Measurements from ENCODE around the gene DNAJC11.
"Not testable (repeated sequence)": the region's sequence is repeated elsewhere in the genome, so short reads cannot be mapped to it uniquely, and the experiment has no call there.

Gene DNAJC11

GRCh38 chr1:6695868-6696267 is 5.7 kb downstream of the DNAJC11 start:
- DNase-seq: no peak

DNA sequence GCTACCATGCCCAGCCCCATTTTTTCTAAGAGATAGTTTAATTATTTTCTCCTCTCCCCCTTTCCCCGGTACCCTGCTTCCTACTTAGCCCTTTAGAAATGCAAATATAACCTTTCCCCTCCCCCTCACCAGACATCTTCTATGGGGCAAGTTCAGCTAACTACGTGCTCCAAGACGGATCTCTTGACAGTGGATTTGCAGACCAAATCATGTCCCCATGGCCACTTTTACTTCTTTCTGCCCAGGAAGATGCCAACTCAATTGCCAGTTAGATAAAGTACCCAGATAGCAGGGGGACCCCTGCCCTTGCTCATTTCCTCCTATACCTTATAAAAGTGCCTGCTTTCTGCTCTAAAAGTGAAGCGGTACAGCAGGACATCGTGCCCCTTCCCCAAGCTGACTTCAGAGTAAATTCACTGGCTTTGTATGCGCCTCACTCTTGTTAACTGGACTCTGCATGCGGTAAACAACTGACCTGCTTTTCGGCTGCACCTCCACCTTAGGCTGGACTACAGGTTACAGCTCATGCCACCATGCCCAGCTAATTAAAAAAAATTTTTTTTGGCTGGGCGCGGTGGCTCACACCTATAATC is 7.4 kb downstream of the DNAJC11 start:
- DNase-seq: no peak

DNA sequence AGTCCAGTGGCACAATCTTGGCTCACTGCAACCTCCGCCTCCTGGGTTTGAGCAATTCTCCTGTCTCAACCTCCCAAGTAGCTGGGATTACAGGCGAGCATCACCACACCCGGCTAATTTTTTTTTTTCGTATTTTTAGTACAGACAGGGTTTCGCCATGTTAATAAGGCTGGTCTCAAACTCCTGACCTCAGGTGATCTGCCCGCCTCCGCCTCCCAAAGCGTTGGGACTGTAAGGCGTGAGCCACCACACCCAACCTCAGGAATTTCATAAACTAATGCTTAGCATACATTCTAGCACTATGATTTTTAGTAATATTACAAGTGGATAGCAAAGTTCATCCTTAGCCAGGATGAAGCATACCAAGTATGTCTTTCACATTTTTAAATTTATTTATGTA is 8.7 kb downstream of the DNAJC11 start:
- no peak for DNase-seq

DNA sequence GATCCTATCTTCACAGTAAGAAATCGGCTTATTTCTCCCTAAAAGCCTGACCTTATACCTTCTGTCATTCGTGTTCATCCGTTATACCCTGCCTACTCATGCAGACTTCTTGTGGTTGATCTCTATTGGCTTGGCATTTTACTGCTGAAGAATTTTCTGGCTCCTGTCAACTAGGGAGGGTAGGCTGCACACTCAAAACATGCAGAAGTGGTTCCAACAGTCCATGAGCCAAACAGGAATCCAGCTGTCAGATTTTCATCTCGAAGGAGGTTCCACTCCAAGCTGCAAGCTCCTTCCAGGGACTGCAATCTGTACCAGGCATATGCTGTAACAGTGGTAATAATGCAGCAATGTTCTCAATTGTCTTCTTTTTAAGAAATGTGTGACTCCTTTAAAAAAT is 10.1 kb downstream of the DNAJC11 start:
- no peak for DNase-seq

- no peak for DNase-seq
Measured at GRCh38 chr1:6690186-6690585, 11.4 kb downstream of the DNAJC11 start.

- no peak for DNase-seq
Measured at GRCh38 chr1:6688757-6689156, 12.9 kb downstream of the DNAJC11 start.

DNA sequence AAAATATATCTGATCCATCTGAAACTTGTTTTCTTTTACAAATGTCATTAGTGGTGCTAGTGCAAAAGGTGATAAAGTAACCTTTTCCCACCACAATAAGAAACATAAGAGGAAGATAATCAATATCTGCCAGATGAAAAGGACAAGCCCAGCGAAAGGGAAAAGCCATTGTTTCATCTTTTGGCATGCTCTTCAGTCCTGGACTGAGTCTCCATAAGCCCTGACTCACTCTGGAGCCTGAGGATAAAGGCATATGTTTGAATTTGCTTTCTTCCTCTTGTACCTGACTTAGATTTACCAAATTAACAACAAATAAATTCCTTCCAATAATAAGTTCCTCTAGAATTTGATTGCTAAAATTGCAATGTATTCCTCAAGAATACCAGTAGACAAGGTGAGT is 13.6 kb downstream of the DNAJC11 start:
- no peak for DNase-seq

- no peak for DNase-seq
Measured at GRCh38 chr1:6686294-6686693, 15.3 kb downstream of the DNAJC11 start.

GRCh38 chr1:6685381-6685780 is 16.2 kb downstream of the DNAJC11 start:
- no peak for DNase-seq

- DNase-seq: no peak
Measured at GRCh38 chr1:6683434-6683833, 18.2 kb downstream of the DNAJC11 start.

GRCh38 chr1:6675941-6676340 is 25.7 kb downstream of the DNAJC11 start:
- no peak for DNase-seq

- no peak for DNase-seq
Measured at GRCh38 chr1:6674771-6675170, 26.8 kb downstream of the DNAJC11 start.

DNA sequence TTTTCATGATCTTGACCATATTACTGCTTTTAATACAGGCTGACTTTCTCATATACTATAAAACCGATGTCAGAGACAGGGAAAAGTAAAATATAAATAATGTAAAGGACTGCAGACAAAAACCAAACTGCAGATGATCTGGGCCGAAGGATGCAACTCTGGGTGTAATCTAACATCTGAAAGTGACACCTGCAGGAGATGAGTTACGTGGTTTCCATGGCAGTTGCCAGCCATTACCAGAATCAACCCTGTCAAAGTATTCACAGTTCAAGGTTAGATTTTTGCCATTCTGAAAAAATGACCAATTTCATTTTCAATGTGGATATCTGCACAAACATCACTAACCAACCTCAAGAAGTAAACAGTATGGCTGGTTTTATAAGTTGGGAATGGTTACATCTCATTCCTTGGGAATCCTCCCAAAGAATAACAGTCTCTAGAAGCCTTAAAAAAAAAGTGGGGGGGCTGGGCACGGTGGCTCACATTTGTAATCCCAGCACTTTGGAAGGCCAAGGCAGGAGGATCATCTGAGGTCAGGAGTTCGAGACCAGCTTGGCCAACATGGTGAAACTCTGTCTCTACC is 27.7 kb downstream of the DNAJC11 start:
- DNase-seq: no peak

DNA sequence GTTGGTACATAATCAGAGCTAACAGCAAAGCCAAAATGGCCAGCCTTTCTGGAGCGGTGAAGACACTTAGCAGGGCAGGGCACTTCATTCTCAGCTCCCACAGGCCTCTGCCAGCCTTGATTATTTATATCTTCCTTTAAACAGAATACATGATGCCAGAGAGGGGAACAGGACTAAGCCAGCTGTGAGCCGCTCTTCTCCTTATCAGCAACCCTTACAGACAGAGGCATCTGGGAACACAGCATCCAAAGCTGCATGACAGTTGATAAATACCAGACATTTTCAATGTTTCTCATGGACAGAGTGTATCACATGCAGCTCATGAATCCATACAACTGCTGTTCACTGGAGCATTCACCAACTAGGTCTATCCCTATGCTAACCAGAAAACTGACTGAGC is 29.1 kb downstream of the DNAJC11 start:
- no peak for DNase-seq

DNA sequence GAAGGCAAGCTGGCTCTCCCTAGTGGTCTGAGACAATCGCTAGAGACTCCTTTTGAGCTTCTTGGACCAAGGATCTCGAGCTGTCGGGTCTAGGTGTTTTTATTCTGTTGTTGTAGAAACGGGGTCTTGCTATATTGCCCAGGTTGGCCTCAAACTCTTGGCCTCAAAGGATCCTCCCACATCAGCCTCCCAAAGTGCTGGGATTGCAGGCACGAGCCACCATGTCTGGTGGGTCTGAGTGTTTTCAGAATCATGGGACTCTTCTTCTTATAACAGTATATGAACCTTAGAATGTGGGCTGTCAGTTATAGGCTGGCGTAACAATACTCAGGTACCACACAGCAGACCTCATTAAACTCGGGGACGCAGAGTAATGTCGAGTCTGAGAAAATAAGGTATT is 33.1 kb downstream of the DNAJC11 start:
- DNase-seq: no peak

- DNase-seq: no peak
Measured at GRCh38 chr1:6667139-6667538, 34.5 kb downstream of the DNAJC11 start.

DNA sequence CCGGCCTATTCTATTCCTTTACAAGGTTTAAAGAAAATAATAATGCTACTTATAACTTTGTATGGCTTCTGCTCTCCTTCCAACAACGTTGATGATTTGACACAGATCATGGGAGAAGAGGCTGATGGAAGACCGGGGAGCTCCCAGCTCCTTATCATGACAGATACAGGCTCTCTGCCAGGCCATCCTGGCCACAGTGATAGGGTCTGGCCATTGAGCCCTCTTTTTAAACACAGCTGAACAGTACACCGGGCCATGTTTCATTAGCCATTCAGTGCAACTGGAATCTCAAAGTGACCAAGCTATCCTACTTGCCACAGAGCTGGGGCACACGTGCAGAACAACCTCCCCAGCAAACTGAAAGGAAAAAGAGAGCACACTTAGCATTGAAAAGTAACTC is 34.9 kb downstream of the DNAJC11 start:
- DNase-seq: no peak

- DNase-seq: not testable (repeated sequence)
Measured at GRCh38 chr1:6662468-6662867, 39.1 kb downstream of the DNAJC11 start.

DNA sequence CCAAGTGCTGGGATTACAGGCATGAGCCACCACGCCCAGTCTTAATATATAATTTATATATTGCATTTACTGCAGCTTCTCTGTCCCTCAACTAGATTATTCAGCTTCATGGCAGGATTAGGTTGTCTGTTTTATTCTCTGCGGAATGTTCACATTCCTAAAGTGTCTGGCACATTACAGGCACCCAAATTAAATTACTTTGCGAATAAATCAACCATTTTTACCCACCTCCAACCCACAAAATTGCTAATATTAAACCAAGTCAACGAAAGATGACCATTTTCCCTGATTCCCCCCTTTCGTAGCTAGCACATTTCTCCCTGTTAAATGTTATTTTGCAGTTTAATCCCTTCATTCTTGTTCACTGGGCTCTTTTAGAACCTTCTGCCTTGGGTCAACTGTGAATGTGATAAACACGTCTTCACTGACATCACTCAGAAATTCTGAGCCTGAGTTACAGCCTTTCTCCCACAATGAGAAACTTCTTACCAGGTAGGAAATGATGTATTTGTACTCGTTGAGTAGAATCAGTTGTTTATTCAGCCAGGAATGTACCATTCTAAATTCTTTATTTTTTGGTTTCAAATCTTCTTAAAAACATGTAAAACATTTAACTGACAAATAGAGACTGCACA is 41.1 kb downstream of the DNAJC11 start:
- no peak for DNase-seq

DNA sequence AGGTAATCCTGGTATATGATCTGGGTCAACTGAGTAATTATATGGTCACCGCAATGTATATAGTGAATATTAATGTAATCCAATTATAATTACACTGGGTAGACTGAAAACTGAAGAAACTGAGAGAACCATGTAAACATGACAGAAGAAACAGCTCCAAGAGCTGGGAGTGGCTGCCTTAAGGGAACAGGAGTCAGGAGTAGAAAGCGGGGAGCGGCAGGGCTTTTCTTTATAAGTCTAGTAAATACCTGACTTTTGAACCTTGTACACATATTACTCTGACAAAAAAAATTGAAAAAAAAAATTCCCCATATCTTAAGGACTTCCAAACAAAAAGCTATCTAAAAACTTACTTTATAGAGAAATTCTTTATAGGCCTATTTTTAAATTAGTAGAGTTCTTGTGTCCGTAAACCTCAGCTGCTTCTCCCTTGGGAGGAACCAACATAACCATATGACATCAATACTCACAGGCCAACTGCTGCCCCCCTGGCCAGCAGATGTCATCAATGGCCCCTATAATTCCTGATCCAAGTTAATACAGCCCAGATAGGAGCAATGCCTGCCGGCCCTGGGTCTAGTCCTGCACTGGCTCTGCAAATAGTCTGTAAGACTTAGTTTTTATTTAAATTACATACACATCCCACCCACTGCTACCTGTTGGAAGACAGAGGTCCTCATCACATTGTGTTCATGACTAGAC is 43.1 kb downstream of the DNAJC11 start:
- no peak for DNase-seq

DNA sequence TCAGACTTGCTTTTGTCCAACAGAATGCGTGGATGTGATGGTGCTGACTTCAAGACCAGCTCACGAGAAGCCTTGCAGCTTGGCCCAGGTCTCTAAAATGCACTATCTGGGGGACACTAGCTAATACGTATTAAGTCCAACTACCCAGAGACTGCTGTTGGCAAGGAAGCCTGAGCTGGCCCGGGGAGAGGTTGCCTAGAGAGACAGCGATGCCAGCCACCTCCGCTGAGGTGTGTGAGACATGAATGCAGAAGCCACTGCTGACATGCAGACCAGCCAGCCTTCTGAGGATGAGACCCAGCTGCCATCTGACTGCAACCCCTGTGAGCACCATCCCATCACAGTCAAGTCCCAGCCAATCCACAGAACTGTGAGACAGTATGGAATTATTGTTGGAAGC is 44.5 kb downstream of the DNAJC11 start:
- DNase-seq: no peak

DNA sequence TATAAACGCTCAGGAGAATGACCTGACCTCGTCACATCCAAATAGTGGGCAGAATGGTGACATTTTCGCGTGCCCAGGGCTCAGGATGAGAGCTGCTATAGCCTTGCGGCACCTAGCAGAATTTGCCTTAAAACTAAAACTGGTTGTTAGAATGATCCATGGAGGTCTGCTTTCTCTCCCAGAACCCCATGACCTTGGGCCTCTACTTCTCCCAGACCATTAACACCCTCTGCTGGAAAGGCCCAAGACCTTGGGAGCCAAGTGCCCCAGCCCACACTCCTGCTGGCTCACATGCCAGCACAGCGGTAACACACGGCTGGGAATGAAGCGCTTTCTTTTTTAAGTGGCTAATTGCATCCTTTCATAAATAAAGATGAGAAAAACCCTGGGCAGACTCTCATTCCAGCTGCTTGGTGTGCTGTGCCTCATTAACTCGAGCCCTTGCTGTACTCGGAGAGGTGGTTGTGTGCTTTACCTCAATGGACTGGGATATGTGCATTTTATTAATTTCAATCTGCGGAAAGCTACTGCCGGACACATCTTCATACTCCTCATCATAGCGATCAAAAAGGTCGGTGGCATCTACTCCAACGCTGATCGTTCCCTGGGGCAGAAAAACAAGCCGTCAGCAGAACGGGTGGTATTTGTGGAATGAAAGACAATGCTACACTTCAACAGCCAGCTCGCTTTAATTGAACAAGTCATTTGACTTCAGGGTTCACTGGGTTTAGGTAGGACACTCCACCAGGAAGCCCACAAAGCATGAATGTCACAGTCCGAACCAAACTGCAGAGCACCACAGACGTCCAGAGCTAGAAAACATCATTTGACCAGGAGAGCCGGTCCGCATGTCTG is 48.0 kb downstream of the DNAJC11 start:
- no peak for DNase-seq

GRCh38 chr1:6652986-6653385 is 48.6 kb downstream of the DNAJC11 start:
- no peak for DNase-seq

Data from right hindlimb (tissue), 1 donor.